HG03060 (cell line): ENCODE results near the gene NF2.

Source experiments
- ATAC-seq: cut with Tn5 transposase; IDR thresholded peaks from one replicate; pipeline ENCODE4 v1.9.1; 2021; ENCODE audit warnings: low read depth, moderate number of reproducible peaks; ENCODE audit not compliant: unreplicated experiment

NF2 gene

DNA sequence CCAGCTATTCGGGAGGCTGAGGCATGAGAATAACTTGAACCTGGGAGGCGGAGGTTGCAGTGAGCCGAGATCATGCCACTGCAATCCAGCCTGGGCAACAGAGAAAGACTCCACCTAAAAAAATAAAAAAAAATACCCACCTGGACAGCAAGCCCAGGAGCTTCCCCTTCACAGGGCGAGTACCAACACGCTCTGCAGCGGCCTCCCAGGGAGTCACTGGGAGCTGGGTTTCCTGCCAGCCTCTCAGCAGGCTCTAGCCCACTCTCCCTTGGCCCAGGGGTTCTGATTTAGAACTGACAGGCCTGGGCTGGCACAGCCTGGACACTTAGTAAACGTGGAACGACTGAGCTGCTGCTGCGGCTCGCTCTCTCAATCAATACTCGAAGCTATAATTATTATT lies 114.4 kb downstream of the NF2 start:
- no peak for ATAC-seq

GRCh38 chr22:29718949-29719898 lies 115.8 kb downstream of the NF2 start:
- no peak for ATAC-seq

GRCh38 chr22:29719899-29720645 lies 116.6 kb downstream of the NF2 start, which contains the start of gene CABP7:
TSS of gene CABP7 (plus strand) at chr22:29720003. CDS start at chr22:29720425, 422 bp downstream.
- no peak for ATAC-seq

- no peak for ATAC-seq
Measured at GRCh38 chr22:29720811-29721323, 117.4 kb downstream of the NF2 start.

DNA sequence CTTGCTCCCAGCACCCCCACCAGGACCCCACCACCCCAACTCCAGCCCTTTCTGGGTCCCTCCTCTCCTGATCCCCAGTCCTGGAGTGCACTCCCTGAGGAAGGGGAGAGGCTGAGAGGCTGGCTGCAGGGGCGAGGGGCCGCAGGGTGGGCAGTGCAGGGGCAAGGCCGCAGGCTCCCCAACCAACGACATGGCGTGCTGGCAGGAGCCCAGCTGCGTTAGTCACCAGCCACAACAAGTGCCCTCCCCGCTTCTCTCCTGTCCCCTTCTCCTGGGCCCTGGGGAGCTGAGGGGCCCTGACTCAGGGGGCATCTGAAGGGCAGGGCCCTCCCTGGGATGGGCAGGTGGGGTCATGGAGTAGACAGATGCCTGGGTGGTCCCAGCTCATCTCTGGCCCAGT lies 118.7 kb downstream of the NF2 start:
- no peak for ATAC-seq

DNA sequence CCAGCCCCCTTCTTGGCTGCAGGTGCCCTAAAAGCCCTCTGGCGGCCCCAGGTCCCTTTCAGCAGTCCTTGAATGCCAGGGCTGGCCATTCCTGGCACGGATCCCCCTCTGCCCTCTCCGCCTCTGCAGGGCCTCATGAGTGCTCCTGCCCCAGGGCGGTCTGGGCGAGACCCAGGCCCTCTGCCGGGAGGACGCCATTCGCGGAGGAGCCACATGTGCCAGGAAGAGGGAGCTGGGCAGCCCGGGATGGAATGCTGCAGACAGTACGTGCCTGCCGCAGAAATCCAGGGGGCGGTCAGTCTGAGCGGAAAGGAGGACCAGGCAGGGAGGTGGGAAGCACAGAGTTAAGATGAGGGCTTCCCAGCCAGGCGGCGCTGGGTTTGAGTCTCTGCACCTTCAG lies 119.2 kb downstream of the NF2 start:
- ATAC-seq: no peak

DNA sequence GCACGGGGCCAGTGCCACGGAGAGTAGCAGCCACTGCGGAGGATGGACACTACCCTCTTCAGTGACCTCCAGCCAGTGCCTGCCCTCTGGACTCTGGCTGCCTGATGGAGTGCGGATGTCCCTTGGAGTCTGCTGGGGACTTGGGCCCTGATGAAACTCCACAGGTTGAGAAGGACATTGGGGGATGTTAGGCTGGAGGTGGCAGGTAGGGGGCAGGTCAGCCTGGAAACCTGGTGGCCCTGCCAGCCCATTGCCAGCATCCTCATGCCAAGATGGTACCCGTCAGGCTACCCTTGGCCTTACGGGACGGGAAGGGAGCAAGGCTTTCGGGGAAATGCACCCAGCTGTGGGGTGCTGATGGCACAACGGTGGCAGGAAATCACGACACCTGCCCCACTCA lies 120.3 kb downstream of the NF2 start:
- no peak for ATAC-seq

DNA sequence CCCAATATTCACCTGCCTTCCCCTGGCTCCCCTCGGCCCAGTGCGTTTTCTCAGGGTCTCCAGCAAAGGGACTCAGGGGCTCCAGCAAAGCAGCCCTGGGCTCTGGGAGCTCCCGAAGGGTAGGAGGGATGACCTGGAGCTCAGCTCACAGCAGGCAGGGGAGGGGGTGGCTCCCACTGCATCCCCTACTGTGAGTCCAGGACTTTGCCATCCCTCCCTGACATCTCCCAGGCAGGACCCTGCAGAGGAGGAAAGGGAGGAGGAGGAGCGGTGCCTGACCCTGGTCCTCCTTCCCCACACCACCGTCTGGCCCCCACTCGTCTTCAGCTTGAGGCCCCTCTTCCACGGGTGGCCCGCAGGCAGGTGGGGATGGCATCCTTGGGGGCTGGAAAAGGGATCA lies 121.4 kb downstream of the NF2 start:
- no peak for ATAC-seq

GRCh38 chr22:29726106-29726505 lies 122.7 kb downstream of the NF2 start:
- no peak for ATAC-seq

DNA sequence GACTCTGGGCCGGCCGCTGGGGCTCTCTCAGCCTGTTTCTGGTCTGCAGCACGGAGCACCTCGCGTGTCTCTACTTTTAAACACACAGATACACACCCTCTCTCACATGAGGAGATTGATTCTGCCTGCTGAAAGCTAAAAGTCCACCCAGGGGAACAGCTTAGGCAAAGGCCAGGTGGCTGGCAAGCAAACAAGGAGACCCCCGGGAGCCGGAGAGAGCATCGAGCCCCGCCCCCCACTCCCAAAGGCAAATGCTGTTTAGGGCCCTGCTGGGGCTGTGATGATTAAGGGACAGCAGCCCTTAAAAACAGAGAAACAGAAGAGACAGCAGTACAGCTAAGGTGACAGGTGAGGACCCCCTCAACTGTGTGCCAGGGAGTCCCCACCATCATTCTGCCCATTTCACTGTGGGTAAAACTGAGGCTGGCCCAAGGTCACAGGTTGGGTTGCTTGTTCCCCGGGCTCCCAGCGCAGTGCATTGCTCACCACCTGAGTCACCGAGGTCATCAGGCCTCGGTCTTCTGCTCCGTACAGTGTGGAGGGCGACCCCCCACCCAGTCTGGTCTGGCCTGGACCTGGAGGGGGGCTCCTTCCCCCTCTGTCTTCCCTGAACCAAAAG lies 123.2 kb downstream of the NF2 start:
- no peak for ATAC-seq

- ATAC-seq: no peak
Measured at GRCh38 chr22:29727131-29727523, 123.7 kb downstream of the NF2 start.

DNA sequence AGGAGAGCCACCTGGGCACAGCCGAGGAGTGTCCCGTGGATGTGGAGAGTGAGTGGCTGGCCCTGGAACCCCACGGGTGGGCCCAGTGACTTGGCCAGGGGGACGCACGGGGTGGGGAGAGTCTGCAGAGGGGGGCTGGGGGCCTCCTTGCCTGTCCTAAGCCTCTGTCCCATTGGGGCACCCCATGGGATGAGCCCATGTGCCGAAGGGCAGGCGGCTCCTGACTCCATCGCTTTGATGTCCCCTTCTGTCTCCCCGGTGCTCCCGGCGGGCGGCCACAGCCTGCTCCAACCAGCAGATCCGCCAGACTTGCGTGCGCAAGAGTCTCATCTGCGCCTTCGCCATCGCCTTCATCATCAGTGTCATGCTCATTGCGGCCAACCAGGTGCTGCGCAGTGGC lies 125.7 kb downstream of the NF2 start:
- no peak for ATAC-seq

DNA sequence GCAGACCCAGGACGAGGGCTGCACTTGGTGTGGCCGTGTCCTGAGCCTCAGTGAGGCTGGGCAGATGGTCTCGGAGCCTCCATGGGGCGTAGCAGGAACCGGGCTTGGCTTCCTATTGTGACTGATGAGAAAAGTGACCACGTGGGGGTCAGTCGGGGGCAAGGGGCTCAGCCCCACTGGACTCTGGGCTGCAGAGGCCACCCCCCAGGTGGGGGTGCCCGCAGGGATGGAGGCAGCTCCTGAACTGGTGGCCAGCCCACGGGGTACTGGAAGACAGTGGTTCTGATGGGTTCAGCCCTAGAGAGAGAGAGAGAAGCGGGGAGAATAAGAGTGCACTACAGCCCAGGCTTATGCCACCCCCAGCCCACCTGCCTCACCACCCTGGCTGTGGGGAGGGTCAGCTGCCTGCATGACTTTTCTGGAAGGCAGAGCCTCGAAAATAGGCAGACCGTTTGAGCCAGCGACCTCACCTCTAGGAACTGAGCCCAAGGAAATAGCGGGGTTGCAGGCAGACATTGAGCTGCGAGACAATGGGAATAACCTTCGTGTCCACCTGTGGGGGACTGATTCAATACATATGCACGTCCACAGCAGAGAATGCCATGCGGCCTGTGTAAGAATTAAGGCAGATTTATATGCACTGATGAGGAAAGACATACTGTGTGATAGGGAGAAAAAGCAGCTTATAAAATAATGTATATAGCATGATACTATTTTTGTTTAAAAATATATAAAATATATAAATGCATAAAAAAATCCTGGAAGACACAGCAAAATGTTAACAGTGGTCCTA lies 127.8 kb downstream of the NF2 start:
- no peak for ATAC-seq

- ATAC-seq: no peak
Measured at GRCh38 chr22:29732883-29733282, 129.4 kb downstream of the NF2 start.

- ATAC-seq: no peak
Measured at GRCh38 chr22:29733362-29734201, 130.1 kb downstream of the NF2 start.

DNA sequence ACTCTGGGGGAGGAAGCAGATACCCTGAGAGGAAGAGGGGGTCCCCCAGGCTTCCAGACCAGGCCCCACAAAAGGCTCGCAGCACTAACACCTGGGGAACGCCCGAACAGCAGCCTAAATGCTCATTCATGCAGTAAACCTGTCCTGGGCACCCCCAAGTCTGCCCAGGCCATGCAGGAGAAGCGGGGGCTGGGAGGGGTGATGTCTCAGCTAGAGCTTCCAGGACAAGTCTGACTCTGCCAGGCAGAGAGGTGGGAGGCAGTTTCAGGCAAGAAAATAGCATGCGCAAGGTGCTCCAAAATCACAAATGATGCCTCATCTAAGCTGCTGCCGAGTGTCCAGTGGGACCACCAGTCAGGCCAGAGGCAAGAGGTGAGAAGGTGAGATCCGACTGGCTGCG lies 131.0 kb downstream of the NF2 start:
- ATAC-seq: no peak

DNA sequence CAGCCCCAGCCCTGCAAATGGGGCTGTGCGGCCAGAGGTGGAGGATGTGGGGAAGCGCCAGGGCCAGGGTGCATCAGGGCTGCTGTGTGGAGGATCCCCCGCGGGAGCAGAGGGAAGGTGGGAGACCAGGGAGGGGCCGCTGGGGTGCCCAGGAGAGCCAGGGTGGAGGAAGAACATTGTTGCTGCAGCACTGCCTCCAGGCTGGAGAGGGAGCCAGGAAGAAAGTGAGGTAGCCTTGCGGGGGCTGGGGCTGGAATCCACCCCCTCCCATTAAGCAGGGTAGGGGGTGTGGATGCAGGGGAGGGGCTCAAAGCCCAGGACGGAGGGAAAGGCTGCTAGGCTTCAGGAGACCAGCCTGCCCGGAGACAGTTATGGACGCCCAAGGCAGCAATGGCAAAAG lies 131.4 kb downstream of the NF2 start:
- ATAC-seq: no peak

- no peak for ATAC-seq
Measured at GRCh38 chr22:29735416-29735815, 132.0 kb downstream of the NF2 start.
